Upper lobe of left lung (tissue), 6 donors: Measurements from ENCODE around the gene INCENP. TPM values are rescaled to one million over a fixed set of nuclear protein-coding genes. Genes with fewer than 3 reads are reported as not detected.

Source experiments
- ATAC-seq, 2 donors: fragments of 200-7000 bp; cut with Tn5 transposase; one replicate each; pipeline ENCODE4 v1.9.1; 2022; ENCODE audit warnings: mild to moderate bottlenecking in 2 of 2, moderate library complexity in 2 of 2; ENCODE audit not compliant: low FRiP score in 2 of 2
- DNase-seq, 2 donors: peaks; one replicate each; pipeline ENCODE4 v3.0.0-alpha.2; 2019 to 2020
- H3K27ac ChIP-seq, 4 donors: fragments of 200-600 bp; sonication (generic); one replicate each; pipeline ENCODE4 v1.5.1; 2016 to 2019
- H3K27me3 ChIP-seq, 4 donors: fragments of 200-600 bp; sonication (generic); one replicate each; pipeline ENCODE4 v1.5.1; 2017 to 2019
- H3K36me3 ChIP-seq, 4 donors: fragments of 200-600 bp; sonication (generic); one replicate each; pipeline ENCODE4 v1.5.1; 2016 to 2019
- H3K4me1 ChIP-seq, 4 donors: fragments of 200-600 bp; sonication (generic); one replicate each; pipeline ENCODE4 v1.5.1; 2018 to 2019
- H3K4me3 ChIP-seq, 4 donors: fragments of 200-600 bp; sonication (generic); one replicate each; pipeline ENCODE4 v1.5.1; 2017 to 2019; ENCODE audit warnings: mild to moderate bottlenecking in 2 of 4, moderate library complexity in 1 of 4
- H3K9me3 ChIP-seq, 4 donors: fragments of 200-600 bp; sonication (generic); one replicate each; pipeline ENCODE4 v1.5.1; 2018 to 2019
- EP300 ChIP-seq, 4 donors: sonication (generic); formaldehyde crosslinking; IDR thresholded peaks; one replicate each; pipeline ENCODE4 v1.5.1; 2017; ENCODE audit warnings: antibody characterized with exemption in 4 of 4, control low read depth in 2 of 4
- POLR2A ChIP-seq, 4 donors: fragments of 450-650 bp; IDR thresholded peaks; one replicate each; pipeline ENCODE4 v1.5.1; 2016 to 2017; ENCODE audit warnings: antibody characterized with exemption in 4 of 4, mild to moderate bottlenecking in 2 of 4
- POLR2AphosphoS5 ChIP-seq, 2 donors: sonication (generic); formaldehyde crosslinking; IDR thresholded peaks; one replicate each; pipeline ENCODE4 v1.5.1; 2017; ENCODE audit warnings: antibody characterized with exemption in 2 of 2
- WGBS, 2 donors: methylation state at CpG; one replicate each; pipeline ENCODE4 v1.1.5; 2017 to 2018; 5-methylcytosine and 5-hydroxymethylcytosine counted together
- total RNA-seq, 6 donors: library from RNA; depleted of rRNA in 4 of 6; stranded (reverse); fragments of >200 nt in 4 of 6; gene quantifications; one replicate each; pipeline versions ENCODE4 v1.1.0 to v1.2.1, GENCODE V29; 2016 to 2021
- TF ChIP-seq, protein P1 (sequence below), 6 experiments: fragments of 450-650 bp in 4 of 6; fragments of 200-600 bp in 2 of 6; sonication (generic) in 2 of 6; IDR thresholded peaks; one replicate each; pipeline ENCODE4 v1.5.1; 2016 to 2019; ENCODE audit warnings: antibody characterized with exemption in 6 of 6
- donor health status: DM: no; HTN: no; CAD: no; lungs with moderate emphysema.
- donor health status: DM: no; HTN: yes; CAD: no; lungs with severe emphysema.

INCENP gene
- total RNA-seq, 6 donors from 2014 or later, result 11.9 to 44.0 (median 19.7) TPM

GRCh38 chr11:62104816-62105653, 18.8 kb upstream of the INCENP start:
- 30% methylated on average over 11 of the region's 11 CpGs for WGBS, 2 donors
- Histone ChIP-seq H3K4me3 (peak overlapping the region in 2 of 4 donors; percentile 26 to 29), H3K27ac (peak overlapping the region; percentile 58 to 79 (median 62)), H3K36me3 (no peaks in the 10 kb centered on the region), H3K9me3 (no peaks in the 10 kb centered on the region), H3K4me1 (peaks cover 6 to 16% (median 13%) of the 10 kb centered on the region in 4 donors), H3K27me3 (no peaks in the 10 kb centered on the region)
- no peak for DNase-seq
- ATAC-seq, result peak; percentile 84 to 87
- TF ChIP-seq POLR2A (IDR thresholded peaks at IDR 0.05) (no peak), POLR2AphosphoS5 (IDR thresholded peaks at IDR 0.05) (peak; percentile 13 to 86), EP300 (IDR thresholded peaks at IDR 0.05) (peak in 3 of 4 donors; percentile 72 to 82 (median 82))
- TF ChIP-seq, protein P1, sequence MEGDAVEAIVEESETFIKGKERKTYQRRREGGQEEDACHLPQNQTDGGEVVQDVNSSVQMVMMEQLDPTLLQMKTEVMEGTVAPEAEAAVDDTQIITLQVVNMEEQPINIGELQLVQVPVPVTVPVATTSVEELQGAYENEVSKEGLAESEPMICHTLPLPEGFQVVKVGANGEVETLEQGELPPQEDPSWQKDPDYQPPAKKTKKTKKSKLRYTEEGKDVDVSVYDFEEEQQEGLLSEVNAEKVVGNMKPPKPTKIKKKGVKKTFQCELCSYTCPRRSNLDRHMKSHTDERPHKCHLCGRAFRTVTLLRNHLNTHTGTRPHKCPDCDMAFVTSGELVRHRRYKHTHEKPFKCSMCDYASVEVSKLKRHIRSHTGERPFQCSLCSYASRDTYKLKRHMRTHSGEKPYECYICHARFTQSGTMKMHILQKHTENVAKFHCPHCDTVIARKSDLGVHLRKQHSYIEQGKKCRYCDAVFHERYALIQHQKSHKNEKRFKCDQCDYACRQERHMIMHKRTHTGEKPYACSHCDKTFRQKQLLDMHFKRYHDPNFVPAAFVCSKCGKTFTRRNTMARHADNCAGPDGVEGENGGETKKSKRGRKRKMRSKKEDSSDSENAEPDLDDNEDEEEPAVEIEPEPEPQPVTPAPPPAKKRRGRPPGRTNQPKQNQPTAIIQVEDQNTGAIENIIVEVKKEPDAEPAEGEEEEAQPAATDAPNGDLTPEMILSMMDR (IDR thresholded peaks at IDR 0.05), result no peak

DNA sequence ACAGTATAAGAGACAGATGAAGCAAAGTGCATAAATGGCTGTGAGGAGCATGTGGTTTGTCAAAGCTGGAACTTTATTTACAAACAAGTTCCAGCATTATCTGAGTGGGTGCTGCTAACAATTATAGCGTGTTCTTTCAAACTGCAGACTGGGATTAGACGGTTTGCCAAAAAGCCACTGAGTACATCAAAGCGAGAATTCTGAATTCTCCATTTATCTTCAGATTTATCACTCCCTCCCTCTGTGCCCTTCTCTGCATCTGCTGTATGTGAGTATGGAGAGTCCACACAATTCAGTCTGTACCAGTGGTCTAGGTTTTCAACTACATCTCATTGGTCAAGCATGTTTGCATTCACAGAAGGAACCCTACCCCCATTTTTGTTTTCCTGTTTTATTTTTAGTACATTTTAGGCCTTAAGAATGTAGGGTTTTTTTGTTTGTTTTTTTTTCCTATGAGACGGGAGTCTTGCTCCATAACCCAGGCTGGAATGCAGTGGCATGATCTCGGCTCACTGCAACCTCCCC, 18.1 kb upstream of the INCENP start:
- ATAC-seq, result peak in 1 of 2 donors; percentile 17
- WGBS, 2 donors, result 44 to 47% methylated on average over 5 of the region's 5 CpGs
- peak overlapping the region in 2 of 4 donors; percentile 26 to 29 for H3K4me3 ChIP-seq
- no peak for DNase-seq
- no peaks in the 10 kb centered on the region for H3K9me3 ChIP-seq
- no peak for TF ChIP-seq EP300 (IDR thresholded peaks at IDR 0.05)
- TF ChIP-seq, protein P1 (IDR thresholded peaks at IDR 0.05), result no peak
- TF ChIP-seq POLR2AphosphoS5 (IDR thresholded peaks at IDR 0.05), result no peak
- TF ChIP-seq POLR2A (IDR thresholded peaks at IDR 0.05), result no peak
- H3K27ac ChIP-seq, result peak overlapping the region; percentile 52 to 79 (median 62)
- H3K36me3 ChIP-seq, result no peaks in the 10 kb centered on the region
- H3K27me3 ChIP-seq, result no peaks in the 10 kb centered on the region
- peaks cover 6 to 16% (median 13%) of the 10 kb centered on the region in 4 donors for H3K4me1 ChIP-seq

DNA sequence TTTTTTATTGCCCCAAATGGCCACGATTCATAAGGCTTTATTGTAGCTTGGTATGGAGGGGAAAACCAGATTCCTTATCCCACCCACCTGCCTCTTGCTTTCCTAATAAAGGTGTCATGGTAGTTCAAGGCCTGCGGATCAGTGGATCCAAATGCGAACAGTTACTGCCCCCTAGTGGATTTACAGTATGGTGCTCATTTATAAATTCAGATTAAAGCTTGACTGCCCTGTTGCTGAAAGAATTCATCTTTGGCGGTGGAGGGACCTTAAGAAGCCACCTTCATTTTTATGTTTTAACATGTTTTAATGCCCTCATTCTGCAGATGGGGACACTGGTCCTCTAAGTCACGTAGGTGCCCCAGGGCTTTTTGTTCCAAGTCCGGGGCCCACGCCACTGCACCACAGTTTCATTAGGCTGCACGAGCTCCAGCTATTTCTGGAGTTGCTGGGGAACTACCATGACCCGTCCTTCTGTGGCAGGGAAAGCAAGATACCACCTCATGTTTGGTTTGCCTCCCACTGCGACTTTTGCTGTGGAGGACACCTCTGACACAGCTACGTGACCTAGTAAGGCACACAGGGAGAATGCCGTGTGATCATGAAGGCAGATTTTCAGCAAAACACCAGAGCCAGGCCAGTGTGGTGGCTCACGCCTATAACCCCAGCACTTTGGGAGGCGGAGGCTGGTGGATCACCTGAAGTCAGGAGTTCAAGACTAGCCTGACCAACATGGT, 15.6 kb upstream of the INCENP start:
- Histone ChIP-seq H3K9me3 (no peaks in the 10 kb centered on the region), H3K4me3 (no peak overlapping the region), H3K27me3 (no peaks in the 10 kb centered on the region), H3K4me1 (peaks cover 6 to 27% (median 13%) of the 10 kb centered on the region in 4 donors), H3K36me3 (no peaks in the 10 kb centered on the region), H3K27ac (no peak overlapping the region)
- no peak for TF ChIP-seq EP300 (IDR thresholded peaks at IDR 0.05)
- TF ChIP-seq, protein P1 (IDR thresholded peaks at IDR 0.05), result peak; percentile 67 to 85 (median 81)
- peak in 1 of 2 donors; percentile 35 for DNase-seq
- 46% methylated on average over 10 to 14 of the region's 14 CpGs for WGBS, 2 donors
- peak in 1 of 2 donors; percentile 65 for ATAC-seq

DNA sequence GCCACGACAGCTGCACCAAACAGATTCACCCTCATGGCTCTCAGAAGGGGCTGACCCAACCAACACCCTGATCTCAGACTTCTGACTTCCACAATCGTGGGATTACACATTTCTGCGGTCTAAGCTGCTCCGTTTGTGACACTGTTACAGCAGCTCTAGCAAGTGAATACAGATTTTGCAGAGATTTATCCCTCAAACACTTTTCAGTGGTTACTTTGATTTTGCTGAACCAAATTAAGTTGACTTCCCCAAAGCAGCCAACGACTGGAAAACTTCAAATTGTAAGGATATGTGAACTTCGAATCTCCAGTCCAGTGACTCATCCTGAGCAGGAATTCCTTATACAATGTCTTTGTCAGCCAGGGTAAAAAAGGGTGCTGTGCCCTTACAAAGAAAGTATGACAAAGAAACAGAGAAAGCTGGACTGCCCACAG, 14.8 kb upstream of the INCENP start:
- no peak for DNase-seq
- Histone ChIP-seq H3K4me1 (peaks cover 6 to 27% (median 13%) of the 10 kb centered on the region in 4 donors), H3K36me3 (no peaks in the 10 kb centered on the region), H3K4me3 (no peak overlapping the region), H3K9me3 (no peaks in the 10 kb centered on the region), H3K27ac (no peak overlapping the region), H3K27me3 (no peaks in the 10 kb centered on the region)
- TF ChIP-seq POLR2AphosphoS5 (IDR thresholded peaks at IDR 0.05) (no peak), POLR2A (IDR thresholded peaks at IDR 0.05) (no peak), EP300 (IDR thresholded peaks at IDR 0.05) (no peak)
- TF ChIP-seq, protein P1 (IDR thresholded peaks at IDR 0.05), result no peak
- WGBS, 2 donors, result 59 to 61% methylated on average over 6 of the region's 6 CpGs
- no peak for ATAC-seq
